Renal cortical epithelial cell (primary cell): Measurements from ENCODE around the gene CHD3. TPM values are rescaled to one million over a fixed set of nuclear protein-coding genes. Genes with fewer than 3 reads are reported as not detected.

Source experiments
- DNase-seq: peaks from one replicate; pipeline ENCODE4 v3.0.0-alpha.2; 2011; ENCODE audit warnings: low read depth
- total RNA-seq: library from RNA; depleted of rRNA; stranded (reverse); fragments of >200 nt; gene quantifications from 2 replicates; pipeline ENCODE4 v1.2.3, GENCODE V29; 2014

CHD3 gene
- total RNA-seq, 1 donor from 2014 or later = 192 TPM

DNA sequence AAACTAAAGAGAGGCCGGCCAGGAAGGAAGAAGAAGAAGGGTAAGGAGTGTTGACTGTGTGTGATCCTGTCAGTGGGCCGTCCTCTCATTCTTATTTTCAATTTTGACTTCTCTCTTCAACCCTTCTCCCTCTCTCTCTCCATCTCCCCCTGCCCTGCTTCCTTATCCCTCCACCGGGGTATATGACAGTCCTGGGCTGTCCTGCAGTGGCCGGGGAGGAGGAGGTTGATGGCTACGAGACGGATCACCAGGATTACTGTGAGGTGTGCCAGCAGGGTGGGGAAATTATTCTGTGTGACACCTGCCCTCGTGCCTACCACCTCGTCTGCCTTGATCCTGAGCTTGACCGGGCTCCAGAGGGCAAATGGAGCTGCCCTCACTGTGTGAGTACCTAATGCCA lies 5.6 kb downstream of the CHD3 start:
- DNase-seq = no peak

DNA sequence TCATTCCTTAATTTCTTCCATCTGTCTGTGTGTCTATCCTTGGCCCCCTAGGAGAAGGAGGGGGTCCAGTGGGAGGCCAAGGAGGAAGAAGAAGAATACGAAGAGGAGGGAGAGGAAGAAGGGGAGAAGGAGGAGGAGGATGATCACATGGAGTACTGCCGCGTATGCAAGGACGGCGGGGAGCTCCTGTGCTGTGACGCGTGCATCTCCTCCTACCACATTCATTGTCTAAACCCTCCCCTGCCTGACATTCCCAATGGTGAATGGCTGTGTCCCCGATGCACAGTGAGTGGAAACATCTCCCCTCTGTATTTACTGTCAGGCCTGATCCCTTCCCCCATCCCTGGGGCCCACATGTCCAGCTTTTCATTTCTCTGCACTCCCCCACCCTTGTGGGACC lies 6.3 kb downstream of the CHD3 start:
- no peak for DNase-seq

DNA sequence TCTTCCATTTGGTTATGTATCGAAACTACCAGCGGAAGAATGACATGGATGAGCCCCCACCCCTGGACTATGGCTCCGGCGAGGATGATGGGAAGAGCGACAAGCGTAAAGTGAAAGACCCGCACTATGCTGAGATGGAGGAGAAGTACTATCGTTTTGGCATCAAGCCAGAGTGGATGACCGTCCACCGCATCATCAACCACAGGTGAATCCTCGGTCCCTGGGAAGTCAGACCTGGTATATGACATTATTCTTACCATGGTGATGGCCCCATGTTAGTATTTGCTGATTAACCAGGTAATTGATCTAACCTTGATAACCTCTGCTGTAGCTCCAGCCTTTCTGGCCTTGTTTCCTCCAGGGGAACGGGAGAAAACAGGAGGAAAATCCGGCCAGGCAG lies 8.5 kb downstream of the CHD3 start:
- no peak for DNase-seq

DNA sequence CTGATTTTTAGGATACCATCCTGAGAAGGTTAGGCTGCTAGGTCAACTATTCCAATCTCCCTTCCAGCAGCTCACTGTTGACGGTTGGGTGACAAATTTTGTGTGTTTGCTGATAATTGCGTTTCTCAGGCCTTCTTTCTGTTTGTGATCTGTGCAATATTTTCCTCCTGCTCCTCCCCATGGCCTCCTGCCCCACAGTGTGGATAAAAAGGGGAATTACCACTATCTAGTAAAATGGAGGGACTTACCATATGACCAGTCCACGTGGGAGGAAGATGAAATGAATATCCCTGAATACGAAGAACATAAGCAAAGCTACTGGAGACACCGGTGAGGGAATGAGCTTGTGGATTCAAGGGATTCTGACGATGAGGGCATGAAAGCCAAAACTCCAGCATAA lies 9.2 kb downstream of the CHD3 start:
- peak; percentile 47 for DNase-seq

DNA sequence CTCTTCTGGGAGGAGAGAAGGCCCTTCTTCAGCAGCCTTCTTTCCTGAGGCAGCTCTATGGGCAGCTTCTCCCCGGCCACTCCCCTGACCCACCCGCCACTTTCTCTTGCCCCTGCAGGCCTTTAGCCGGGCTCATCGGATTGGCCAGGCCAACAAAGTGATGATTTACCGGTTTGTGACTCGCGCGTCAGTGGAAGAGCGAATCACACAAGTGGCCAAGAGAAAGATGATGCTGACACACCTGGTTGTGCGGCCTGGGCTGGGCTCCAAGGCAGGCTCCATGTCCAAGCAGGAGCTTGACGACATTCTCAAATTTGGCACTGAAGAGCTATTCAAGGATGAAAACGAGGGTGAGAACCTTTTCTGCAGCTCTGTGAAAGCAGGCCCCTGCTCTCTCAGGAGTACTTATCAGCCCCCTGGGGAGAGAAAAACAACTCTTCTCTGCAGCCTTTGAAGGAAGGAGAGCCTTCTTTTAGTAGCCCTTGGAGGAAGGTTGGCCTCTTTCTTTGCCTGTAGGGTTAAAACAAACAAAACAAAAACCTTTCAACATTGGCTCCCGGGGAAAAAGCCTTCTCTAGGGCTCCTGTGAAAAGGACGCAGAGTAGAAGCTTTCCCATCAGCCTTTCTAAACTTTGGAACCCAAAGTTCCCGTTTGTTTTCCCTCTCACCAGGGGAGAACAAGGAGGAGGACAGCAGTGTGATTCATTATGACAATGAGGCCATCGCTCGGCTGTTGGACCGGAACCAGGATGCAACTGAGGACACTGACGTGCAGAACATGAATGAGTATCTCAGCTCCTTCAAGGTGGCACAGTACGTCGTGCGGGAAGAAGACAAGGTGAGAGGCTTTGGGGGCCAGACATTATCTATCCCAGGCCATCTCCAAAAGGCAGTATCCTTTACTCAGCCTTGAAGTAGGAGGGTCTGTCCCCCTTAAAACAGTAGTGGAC lies 14.8 kb downstream of the CHD3 start:
- no peak for DNase-seq

DNA sequence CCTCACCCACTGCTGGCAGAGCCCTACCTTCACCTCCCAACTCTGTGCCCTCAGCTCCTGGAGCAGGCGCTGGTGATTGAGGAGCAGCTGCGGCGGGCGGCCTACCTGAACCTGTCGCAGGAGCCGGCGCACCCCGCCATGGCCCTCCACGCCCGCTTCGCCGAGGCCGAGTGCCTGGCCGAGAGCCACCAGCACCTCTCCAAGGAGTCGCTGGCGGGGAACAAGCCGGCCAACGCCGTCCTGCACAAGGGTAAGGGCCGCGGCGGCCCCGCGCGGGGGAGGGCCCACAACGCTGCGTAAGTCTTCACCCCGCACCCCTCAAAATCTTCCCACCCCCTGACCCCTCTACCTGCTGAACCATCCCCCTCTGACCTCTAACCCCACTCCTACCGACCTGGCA lies 20.5 kb downstream of the CHD3 start:
- DNase-seq = no peak

DNA sequence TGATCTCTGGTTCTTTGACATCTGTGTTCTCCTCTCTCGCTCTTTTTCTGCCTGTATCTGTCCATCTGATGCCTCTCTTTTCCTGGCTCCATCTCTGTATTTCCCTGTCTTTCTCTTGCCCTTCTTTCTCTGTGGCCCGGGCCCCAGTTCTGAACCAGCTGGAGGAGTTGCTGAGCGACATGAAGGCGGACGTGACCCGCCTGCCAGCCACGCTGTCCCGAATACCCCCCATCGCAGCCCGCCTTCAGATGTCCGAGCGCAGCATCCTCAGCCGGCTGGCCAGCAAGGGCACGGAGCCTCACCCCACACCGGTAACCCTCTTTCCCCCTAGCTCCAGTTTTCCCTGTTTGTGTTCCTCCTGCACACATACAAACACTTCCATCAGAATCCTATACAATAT lies 21.7 kb downstream of the CHD3 start:
- DNase-seq = no peak

DNA sequence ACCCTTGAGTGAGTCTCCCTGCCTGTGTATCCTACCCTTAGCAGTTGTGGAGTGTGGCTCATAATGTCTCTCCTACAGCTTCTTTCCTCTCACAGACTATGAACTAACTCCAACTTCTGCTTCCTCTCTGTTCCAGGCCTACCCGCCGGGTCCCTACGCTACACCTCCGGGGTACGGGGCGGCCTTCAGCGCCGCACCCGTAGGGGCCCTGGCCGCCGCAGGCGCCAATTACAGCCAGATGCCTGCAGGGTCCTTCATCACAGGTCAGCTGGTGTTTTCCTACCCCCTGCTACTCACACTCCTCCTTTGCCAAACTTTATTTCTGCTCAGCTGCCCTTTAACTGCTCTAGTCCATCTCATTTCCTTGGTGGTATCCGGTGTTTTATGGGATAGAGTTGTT lies 22.1 kb downstream of the CHD3 start:
- no peak for DNase-seq

DNA sequence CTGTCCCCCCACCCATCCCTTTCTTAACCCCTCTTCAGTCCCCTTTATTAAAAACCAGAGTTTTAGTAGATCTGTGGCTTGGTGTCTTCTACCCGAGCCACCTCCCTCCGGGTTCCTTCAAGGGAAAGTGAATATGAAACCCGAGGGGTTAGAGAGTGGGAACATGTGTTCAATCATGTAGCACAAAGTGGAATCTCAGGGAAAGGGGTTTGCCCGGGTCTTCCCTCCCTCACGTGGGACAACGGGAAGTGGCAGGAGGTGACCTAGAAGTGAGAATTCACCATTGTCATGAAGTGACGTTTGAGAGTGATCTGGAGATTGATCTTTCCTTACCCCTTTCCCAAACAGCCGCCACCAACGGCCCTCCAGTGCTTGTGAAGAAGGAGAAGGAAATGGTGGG lies 22.5 kb downstream of the CHD3 start:
- DNase-seq = no peak

DNA sequence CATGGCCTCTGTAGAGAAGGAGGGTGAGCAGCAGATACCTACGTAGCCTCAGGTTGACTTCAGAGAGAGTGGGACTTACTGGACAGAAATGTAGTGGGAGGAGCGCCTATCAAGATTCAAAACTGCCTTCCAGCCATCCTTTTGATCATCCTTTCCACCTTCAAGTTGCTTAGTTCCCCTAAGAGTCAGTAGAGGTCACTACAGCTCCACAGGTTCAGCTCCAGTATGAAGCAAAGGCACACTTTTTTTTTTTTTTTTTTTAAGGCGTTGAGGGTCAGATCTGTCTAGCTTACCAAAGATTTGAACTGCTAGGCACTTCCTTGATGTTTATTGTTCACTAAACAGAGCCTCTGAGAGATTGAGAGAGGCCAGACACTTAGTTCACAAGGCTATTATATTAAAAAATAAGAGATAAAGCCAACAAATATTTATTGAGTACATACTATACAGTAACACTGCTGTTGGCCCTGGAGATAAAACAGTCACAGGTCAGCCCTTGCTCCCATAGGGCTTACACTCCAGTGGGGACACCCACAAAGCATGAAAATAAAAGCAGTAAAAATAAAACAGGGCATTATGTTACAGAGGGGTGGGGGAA lies 24.4 kb downstream of the CHD3 start:
- peak; percentile 84 for DNase-seq

DNA sequence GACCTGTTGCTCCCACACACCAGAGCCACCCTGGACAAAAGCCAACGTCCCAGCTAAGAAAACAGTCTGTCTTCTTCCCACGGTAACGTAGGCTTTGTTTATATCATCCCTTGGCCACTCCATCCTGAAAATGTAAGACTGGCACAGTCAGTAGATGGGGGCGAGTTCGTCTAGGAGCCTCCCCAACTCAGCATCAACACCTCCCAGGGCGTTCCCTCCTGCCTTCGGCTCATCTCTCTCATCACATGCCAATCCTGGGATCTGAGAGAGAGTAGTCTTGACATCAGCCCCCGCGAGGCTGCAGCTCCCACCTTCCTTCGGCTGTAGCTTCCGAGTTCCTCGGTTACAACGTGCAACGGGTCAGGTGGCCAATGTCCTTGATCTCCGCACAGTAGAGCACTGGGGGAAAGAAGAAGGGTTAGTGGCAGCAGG lies 26.6 kb downstream of the CHD3 start:
- DNase-seq = no peak

DNA sequence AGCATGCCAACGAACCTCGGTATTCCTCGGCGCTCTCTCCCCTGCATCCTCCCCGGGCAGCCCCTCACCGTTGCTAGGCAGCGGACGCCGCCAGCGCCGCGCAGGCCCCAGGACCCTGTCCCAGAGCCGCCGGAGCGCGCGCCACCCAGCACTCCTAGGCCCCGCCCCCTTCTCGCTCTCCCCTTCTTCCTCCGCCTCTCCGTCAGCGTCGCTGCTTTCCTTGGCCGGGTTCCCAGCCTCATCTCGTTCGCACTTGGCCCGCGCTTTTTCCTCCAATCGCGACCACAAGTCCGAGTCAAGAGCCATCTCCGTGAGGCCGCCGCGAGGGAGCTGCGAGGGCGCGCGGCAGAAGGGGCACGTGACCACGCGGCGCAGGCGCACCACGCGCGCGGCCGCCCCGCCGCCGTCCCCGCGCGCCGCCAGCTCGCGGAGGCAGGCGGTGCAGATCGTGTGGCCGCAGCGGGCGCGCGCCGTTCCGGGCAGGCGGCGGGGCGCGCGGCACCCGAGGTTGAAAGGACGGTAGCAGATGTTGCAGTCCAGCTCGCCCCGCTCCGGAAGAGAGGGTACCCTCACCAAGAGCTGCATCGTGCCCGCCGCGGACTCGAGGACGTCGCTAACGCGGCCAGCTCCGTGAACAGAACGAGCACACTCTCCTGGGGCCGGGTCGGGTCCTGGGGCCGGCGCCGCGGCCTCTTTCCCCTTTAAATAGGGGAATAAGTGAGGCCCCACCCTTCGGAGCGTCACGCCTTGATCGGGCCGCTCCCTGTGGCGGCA lies 27.2 kb downstream of the CHD3 start, which contains the start of gene RNF227:
TSS of gene RNF227 (minus strand) at position 679 of the 774 bp plus-strand sequence. CDS start at position 585, 94 bp downstream.
- DNase-seq = peak; percentile 78

DNA sequence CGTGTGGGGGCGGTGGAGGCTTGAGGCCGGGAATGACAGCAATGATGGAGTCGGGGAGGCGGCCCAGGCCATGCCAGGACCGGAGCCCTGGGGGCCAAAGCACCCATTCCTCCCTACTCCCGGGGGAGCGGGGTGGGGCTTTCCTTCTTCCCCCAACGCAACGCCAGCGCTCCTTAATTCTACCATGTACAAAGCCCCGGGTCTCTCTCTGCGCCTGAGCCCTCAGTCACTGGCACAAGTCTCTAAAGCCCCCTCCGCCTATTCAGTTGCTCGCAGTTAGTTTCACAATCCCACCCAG lies 27.7 kb downstream of the CHD3 start:
- no peak for DNase-seq

DNA sequence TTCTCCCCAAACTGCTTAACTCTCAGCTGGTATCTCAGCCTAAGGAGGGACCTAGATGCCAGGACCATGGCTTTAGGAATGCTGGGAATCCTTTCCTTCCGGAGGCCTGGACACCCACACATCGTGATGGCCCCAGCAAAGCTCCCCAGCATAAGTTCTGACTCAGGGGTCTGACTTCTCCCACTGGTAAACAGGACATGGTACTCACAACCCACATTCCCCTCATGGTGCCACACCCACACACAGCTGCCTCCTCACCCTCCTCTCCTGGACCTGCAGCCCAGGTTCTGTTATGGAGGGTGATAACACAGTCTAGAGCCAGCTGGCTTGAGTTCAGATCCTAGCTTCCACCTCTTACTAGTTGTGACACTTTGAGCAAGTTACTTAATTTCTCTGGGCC lies 28.2 kb downstream of the CHD3 start:
- no peak for DNase-seq

DNA sequence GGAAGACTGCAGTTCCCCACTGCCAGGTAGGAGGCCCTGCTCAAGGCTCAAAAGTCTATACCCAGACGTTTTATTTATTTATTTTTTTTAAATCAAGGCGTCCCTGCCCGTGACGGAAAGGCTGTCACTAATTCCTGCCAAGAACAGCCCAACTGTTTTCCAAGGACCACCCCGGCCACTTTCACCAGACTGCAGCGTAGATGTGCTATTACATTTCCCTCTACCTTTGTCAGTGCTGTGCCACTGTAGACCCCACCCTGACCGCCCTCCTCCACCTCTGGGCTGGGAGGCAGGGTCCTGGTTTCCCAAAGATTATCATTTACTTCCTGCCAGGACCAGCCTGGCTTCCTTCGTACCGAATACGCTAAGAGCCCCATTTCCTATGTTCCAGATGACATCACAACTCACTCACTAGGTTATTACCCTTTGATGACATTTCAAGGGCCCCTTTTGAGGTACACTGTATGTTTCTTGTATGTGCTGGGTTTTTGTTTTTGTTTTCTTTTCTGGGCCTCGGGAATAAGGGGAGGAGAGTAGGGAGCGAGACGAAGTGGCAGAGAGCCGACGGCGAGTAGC lies 33.8 kb downstream of the CHD3 start:
- no peak for DNase-seq

DNA sequence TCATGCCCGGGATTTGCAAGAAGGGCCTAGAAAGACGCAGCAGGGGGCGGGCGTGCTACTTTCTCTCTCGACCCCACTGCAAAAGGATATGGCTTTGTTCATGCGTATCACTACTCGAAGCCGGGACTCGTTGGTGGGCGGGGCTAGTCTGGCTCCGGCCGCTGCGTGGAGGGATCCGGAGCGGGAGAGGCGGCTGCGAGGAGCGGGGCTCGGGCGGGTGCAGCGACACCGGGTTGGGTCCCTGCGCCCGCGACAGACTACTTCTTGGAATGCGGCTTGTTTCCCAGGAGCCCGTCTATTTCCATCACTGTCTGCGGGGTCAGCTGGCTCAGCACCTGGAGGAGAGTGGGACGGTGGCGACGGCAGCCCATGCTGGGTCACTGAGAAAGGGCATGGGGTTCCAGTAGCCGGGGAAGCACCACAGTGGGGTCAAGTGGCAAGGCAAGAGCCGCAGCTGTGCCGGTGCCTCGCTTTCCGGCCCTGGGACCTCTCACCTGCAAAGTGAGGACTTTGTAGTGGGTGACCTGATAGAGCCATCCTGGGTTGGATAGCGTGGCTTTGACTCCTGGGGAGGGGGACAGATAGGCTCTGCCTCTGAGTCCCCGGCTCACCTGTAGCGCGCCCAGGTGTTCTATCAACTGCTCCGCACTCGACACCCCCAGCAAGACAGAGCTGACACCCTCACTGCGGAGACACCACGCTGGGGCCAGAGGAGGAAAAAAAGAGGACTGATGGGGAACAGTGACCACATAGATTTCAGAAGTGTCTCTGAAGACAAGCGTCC lies 34.4 kb downstream of the CHD3 start:
- peak; percentile 40 for DNase-seq

DNA sequence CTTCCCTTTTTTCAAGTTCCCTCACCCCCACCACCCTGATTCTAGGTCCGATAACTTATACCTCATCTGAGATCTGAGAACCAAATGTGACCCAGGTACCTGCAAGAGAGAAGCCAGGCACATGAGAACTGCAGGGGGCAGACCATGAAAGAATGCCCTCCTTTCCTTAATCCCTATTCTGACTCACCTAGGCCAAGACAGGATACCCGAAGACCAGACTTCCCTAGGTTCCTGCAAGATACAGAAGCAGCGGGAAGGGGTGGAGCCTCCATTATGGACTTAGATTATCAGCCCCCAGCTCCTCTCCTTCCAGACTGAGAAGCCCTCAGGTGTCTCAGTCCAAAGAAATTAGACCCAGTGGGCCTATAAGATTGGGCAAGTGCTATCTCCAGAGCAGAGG lies 39.0 kb downstream of the CHD3 start:
- DNase-seq = no peak

DNA sequence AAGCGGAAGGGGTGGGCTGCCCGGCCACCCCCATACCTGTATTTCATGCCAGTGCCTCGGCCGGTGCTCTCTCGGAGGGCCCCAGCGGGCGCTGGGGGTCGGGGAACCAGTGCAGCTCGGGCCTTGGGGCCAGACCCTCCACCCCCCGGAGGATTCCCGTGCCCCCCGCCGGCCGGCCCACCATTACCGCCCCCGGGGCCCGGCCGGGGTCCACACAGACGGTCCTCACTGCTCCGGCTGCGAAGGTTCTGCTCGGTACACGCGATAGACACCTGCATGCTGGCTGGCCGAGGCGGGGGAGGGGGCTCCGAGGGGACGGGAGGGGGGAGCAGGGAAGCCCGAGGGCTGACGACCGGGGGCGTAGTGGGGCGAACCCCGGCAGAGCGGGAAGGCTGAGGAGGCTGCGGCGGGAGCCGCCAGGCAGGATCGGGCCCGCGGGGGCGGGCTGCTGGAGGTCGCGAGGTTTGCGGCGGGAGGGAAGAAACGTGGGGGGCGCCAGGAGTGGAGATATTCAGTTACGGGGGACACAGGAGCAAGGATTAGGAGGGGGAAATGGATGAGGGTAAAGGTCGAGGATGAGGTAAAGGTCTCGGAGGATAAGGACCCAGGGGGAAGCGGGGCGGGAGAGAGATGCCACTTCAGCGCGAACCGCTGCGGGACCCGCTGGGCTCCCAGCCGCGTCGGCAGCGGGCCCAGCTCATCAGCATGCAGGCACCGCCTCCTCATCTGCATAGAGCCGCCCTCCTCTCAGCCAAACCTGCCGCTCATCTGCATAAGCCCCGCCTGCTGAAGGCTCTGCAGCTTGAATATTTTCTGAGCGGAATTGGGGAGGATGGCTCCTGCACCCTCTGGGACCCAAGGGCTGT lies 40.8 kb downstream of the CHD3 start, which contains the start of gene KCNAB3:
TSS of gene KCNAB3 (minus strand) at position 699 of the 866 bp plus-strand sequence. CDS start at position 278, 421 bp downstream.
- peak; percentile 18 for DNase-seq

DNA sequence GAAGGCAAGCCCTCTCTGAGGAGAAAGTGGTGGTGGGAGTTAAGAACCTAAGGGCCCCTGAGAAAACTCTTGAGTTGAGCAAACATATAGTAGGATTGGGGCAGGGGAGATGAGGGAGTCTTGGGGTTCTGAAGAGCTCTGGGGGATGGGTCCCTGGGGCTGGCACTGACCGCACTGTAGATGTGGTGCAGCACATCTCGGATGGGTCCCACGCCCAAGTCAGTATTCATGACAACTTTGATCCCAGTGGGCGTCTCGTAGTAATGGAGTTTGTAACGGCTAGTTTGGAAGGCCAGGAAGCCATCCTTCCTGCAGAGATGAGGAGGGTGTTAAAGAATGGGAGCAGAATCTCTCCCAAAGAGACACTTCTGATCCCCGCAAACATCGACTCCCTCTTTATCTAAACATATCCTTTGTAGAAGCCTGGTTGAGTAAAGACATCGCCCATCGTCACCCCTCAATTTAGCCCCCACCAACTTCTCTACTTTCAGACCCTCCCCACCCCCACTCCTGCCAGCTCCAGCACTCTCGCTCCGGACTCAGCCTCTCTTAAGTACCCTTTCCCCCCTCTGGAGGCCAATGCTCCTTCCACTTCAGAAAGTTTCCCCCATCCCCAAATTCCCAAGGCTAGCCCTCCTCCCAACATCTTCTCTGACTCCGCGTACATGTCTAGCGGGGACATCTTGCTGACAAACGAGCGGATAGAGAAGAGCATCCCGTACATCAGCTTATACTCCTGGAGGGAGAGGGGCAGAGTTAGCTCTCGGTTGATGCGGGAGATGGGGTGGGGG lies 42.4 kb downstream of the CHD3 start:
- no peak for DNase-seq
